Memory B cell (primary cell): ENCODE results near the gene ZNHIT1.
A peak's percentile ranks its signal among the peaks of the same experiment; 100 is the strongest.

ENCODE experiments used
- ATAC-seq: fragments of 150-1000 bp; cut with Tn5 transposase; 2 replicates; pipeline ENCODE4 v1.10.0; 2021; ENCODE audit warnings: low read depth, mild to moderate bottlenecking, moderate library complexity
- DNase-seq, 2 donors: peaks; one replicate each; pipeline ENCODE4 v3.0.0; 2022; ENCODE audit warnings: low spot score in 2 of 2
- H3K27ac Mint-ChIP-seq: one replicate; pipeline ENCODE4 v1.8.0; 2022; ENCODE audit warnings: mild to moderate bottlenecking, moderate library complexity, mixed read lengths
- H3K27me3 Mint-ChIP-seq: one replicate; pipeline ENCODE4 v1.8.0; 2022; ENCODE audit warnings: mixed read lengths
- H3K36me3 Mint-ChIP-seq: one replicate; pipeline ENCODE4 v1.8.0; 2022; ENCODE audit warnings: mild to moderate bottlenecking, mixed read lengths
- H3K4me1 Mint-ChIP-seq: one replicate; pipeline ENCODE4 v1.8.0; 2022; ENCODE audit warnings: mixed read lengths
- H3K4me3 Mint-ChIP-seq: one replicate; pipeline ENCODE4 v1.8.0; 2022; ENCODE audit warnings: mild to moderate bottlenecking, moderate library complexity, mixed read lengths
- H3K9me3 Mint-ChIP-seq: one replicate; pipeline ENCODE4 v1.8.0; 2022; ENCODE audit warnings: mixed read lengths

The ZNHIT1 gene

DNA sequence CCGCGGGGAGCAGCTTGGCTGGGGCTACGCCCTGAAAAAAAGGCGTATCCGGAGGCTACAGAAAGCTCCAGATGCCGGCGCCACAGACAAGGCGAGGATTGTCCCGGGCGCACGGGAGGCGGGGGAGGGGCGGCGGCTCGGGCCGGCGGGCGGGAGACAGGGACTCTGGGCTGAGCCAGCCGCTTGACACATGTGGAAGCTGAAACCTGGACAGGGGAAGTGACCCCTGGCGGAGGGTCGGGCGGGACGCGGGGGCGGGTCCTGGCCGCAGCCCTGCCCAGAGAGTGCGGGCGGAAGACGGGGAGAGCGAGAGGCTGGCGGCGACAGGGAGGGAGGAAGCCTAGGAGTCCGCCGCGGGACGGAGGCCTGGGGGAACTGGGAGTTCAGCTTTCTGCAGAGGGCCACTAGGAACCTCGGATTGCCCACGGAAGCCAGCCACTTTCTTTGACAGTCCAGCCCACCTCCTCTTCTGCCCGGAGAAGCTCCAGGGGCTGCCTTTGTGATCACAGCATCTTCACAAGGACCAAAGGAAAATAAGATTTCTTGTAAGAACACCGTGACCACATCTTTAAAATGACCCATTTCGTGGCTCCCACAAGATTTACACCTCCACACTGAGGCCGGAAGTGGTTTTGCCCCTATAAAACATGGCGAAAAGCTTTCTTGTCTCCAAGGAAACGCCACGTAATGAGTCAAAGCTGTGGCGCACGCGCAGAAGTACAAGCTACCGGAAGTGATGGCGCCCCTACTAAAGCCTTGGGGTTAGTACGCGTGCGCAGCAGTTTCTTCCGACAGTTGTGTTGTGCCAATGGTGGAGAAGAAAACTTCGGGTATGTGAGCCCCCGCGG, at the start of gene ZNHIT1, which contains the start of gene PLOD3:
ZNHIT1 (plus strand) TSS at position 778 of the 848 bp plus-strand sequence; CDS start at position 809, 31 bp downstream.
PLOD3 (minus strand) TSS at position 194 of the 848 bp plus-strand sequence. CDS start 307 bp downstream, outside the sequence.
- Mint-ChIP-seq H3K27me3 (no peaks in the 10 kb centered on the region), H3K4me3 (peak within 1 kb of the TSS; percentile 96), H3K27ac (peak within 1 kb of the TSS; percentile 93)

DNA sequence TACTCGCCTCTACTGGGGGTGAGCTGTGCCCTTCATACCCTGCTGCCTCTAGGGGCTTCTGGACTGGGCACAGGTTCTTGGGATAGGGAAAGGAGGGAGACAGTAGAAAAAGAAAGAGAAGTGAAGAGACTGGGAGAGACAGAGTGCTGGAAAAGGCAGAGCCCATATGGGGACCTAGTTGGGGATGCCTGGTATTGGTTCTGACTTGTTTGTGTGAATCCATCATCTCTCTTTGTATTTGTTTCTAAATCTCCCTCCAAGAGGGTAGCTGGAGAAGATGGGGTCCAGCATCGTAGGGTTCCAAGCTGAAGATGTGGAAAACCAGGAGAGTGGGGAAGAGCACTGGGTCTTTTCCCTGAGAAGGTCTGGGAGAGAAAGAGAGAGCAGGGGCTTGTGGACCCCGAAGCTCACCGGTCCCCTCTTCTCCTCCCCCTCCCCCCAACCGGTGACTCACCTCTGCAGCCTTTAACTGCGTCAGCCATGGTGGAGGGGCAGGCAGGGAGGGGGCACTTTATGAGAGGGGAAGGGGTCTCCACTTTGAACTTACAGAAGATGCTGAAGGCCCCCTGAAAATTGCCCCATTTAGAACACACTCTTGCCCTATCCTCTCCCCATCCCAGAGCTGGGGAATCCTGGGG, 49.4 kb upstream of the ZNHIT1 start:
- Mint-ChIP-seq H3K27me3 (peaks cover 53% of the 10 kb centered on the region), H3K4me3 (no peak overlapping the region), H3K27ac (no peak overlapping the region), H3K9me3 (peaks cover 2% of the 10 kb centered on the region), H3K36me3 (peaks cover 4% of the 10 kb centered on the region), H3K4me1 (peaks cover 39% of the 10 kb centered on the region)
- no peak for DNase-seq
- no peak for ATAC-seq

More for the DNA sequence above, at the start of gene ZNHIT1, which contains the start of gene PLOD3:
- Mint-ChIP-seq H3K9me3 (no peaks in the 10 kb centered on the region), H3K4me1 (peaks cover 23% of the 10 kb centered on the region), H3K36me3 (peaks cover 13% of the 10 kb centered on the region)
- peak; percentile 86 for ATAC-seq
- peak; percentile 82 to 91 for DNase-seq

DNA sequence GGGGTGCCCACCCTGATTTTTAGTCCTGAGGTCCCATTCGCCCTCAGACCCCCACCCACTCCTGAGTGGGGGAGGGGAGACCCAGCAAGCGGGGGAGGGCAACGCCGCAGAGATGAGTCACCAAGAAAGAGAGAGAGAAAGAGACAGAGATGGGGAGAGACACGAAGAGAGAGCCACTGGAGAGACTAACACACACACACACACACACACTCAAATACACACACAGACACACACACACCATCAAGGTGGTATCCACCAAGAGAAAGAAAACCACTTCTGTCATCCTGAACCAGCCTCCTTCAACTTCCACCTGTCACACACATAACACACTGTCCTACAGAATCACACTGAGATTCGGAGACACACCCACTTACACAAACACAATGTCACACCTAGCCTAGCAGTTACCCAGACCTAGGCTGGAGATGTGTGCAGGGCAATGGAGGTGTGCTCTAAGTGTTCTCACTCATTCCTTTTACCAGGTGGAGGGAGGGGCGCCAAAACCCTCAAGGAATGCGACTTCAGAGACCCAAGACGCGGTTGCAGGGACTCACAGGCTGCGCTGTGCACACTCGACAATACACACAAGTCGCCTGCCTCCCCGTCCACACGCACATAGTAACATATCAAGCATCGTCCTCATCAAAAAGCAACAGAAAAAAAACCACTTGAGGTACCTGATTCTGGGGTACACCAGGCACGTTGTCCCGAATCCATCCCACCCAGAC, 48.7 kb upstream of the ZNHIT1 start:
- no peak for ATAC-seq
- no peak for DNase-seq
- no peak overlapping the region for H3K27ac Mint-ChIP-seq
- H3K36me3 Mint-ChIP-seq: peaks cover 6% of the 10 kb centered on the region
- H3K9me3 Mint-ChIP-seq: peaks cover 4% of the 10 kb centered on the region
- peaks cover 58% of the 10 kb centered on the region for H3K27me3 Mint-ChIP-seq
- no peak overlapping the region for H3K4me3 Mint-ChIP-seq
- peaks cover 44% of the 10 kb centered on the region for H3K4me1 Mint-ChIP-seq

DNA sequence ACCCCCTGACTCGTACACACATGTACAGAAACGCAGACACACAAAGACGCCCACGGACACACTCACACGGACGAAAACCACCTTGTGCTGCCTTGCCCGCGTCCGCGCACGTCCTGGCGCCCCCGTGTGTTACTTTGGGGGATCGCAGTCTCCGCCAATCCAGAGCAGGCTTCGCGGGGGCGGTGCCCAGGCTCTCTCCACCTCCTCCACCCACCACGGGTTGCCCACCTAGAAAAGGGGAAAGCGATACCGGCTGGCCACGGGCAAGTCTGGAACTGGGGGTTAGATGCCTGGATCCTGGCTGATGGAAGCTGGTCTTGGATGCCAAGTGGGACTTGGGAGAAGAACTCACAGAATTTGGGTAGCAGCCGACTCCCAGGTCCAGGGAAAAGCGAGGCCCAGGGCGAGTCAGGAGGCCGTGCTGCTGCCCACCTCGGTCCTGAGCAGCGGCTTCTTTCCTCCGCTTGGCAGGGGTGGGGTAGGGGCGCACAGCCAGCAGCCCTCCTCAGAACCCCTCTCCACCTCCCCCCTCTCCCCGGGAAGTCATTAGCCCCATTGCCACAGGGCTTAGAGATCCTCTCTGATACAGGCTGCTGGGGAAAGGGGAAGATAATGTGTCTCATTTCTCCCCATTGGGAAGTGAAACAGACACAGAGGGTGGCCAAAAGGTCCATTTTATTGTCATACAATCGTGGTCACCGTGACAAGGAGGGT, 48.0 kb upstream of the ZNHIT1 start:
- H3K27me3 Mint-ChIP-seq: peaks cover 59% of the 10 kb centered on the region
- no peak overlapping the region for H3K27ac Mint-ChIP-seq
- no peak overlapping the region for H3K4me3 Mint-ChIP-seq
- peaks cover 48% of the 10 kb centered on the region for H3K4me1 Mint-ChIP-seq
- DNase-seq (peak; percentile 79 to 87), ATAC-seq (peak; percentile 53)
- peaks cover 4% of the 10 kb centered on the region for H3K9me3 Mint-ChIP-seq
- peaks cover 6% of the 10 kb centered on the region for H3K36me3 Mint-ChIP-seq

DNA sequence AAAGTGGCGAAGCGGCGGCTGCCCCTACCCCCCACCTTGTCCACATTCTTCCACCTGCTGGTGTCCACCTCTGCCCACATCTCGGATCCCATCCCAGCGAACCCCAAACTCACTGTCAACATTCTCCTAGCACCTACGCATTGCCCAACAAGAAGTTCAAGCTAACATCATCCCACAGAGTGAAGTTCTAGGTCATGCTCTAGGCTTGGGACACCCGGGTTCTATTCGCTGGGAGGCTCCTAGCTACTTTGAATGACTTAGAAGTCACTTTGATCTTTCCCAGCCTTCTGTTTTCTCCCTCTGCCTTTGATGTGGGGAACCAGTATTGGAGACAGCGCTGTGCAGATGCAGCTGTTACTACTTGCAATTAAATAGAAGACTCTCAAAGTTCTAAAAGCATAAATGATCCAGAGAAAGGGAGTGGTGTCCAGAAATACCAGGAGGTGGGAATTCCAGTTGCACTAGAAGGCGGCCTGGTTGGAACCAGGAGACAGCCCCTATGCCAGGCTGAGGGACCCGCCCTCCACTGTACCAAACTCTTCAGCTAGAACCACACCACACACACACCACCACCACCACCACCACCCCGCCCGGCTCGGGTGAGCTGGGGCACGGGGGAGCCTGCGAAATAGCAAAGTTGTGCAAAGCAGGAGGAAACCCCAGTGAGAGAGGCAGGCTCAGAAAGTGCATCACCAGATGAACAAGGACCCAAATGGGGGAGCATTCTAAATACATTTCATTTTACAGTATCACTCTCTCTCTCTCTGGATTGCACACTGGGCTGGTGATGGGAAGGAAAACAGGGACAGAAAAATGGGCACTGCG, 47.1 kb upstream of the ZNHIT1 start:
- DNase-seq (no peak), ATAC-seq (no peak)
- peaks cover 60% of the 10 kb centered on the region for H3K27me3 Mint-ChIP-seq
- peaks cover 2% of the 10 kb centered on the region for H3K9me3 Mint-ChIP-seq
- peak overlapping the region; percentile 83 for H3K27ac Mint-ChIP-seq
- H3K36me3 Mint-ChIP-seq: peaks cover 4% of the 10 kb centered on the region
- H3K4me1 Mint-ChIP-seq: peaks cover 45% of the 10 kb centered on the region
- peak overlapping the region; percentile 22 for H3K4me3 Mint-ChIP-seq

DNA sequence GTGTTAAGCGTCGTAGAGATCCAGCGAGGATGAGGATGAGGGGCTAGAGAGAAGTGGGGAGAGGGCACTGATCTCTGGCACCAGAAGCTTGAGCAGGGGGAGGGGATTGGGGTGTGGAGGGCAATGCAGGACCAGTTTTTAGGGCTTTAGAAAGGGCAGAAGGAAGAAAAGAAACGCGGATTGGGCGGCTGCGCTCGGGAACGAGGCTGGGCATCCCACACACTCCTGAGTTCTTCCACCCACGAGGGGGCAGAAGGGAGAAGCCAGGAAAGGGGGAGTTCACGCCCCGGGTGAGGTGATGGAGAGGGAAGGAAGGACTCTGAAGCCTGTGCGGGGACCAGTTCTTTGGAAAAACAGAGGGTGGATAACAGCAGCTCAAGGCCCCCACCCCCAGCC, 46.5 kb upstream of the ZNHIT1 start:
- peak overlapping the region; percentile 55 for H3K4me3 Mint-ChIP-seq
- H3K9me3 Mint-ChIP-seq: peaks cover 2% of the 10 kb centered on the region

DNA sequence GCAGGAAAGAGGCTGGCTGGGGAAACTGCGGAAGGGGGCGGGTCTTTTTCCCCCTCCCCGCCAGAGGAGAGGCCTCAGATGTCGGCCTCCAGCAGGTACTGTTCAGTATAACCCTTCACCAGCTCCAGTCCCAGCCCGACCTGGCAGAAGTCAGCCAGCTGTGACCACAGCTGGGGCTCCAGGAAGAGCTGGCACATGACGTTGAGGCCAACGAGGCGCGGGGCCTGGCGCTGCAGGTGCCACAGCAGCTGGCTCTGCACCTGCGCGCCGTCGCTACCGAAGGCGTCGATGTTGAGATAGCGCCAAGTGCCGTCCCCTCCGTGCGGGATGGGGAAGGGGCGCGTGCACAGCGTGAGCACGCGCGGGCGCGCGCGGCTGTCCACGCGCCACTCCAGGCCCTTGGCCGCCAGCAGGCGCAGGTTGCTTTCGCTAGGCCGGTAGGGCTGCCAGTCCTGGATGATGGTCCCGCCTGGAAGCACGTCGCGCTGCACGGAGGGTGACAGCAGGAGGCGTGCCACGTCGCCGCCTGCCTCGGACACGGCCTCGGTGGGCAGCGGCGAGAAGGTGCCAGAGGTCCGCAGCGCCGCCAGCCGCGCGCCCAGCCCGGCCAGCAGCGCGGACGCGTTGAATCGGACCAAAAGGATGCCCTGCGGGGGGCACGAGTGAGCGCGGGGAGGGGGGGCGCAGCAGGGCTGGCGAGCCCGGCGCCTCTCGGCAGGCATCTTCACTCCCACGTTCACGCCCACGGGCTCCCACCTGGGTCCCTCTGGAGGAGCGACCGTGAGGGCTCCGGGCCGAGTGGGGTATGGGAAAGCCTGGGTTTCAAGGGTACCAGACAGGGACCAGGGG, 45.7 kb upstream of the ZNHIT1 start:
- H3K4me1 Mint-ChIP-seq: peaks cover 38% of the 10 kb centered on the region
- peak in 1 of 2 donors; percentile 34 for DNase-seq
- H3K27me3 Mint-ChIP-seq: peaks cover 54% of the 10 kb centered on the region
- ATAC-seq: peak; percentile 72
- H3K27ac Mint-ChIP-seq: peak overlapping the region; percentile 83
- H3K9me3 Mint-ChIP-seq: peaks cover 2% of the 10 kb centered on the region
- H3K36me3 Mint-ChIP-seq: peaks cover 4% of the 10 kb centered on the region
- H3K4me3 Mint-ChIP-seq: peak overlapping the region; percentile 55

More for the DNA sequence above, 46.5 kb upstream of the ZNHIT1 start:
- peaks cover 59% of the 10 kb centered on the region for H3K27me3 Mint-ChIP-seq
- H3K36me3 Mint-ChIP-seq: peaks cover 4% of the 10 kb centered on the region
- peaks cover 41% of the 10 kb centered on the region for H3K4me1 Mint-ChIP-seq
- ATAC-seq: no peak
- DNase-seq: no peak
- peak overlapping the region; percentile 83 for H3K27ac Mint-ChIP-seq

DNA sequence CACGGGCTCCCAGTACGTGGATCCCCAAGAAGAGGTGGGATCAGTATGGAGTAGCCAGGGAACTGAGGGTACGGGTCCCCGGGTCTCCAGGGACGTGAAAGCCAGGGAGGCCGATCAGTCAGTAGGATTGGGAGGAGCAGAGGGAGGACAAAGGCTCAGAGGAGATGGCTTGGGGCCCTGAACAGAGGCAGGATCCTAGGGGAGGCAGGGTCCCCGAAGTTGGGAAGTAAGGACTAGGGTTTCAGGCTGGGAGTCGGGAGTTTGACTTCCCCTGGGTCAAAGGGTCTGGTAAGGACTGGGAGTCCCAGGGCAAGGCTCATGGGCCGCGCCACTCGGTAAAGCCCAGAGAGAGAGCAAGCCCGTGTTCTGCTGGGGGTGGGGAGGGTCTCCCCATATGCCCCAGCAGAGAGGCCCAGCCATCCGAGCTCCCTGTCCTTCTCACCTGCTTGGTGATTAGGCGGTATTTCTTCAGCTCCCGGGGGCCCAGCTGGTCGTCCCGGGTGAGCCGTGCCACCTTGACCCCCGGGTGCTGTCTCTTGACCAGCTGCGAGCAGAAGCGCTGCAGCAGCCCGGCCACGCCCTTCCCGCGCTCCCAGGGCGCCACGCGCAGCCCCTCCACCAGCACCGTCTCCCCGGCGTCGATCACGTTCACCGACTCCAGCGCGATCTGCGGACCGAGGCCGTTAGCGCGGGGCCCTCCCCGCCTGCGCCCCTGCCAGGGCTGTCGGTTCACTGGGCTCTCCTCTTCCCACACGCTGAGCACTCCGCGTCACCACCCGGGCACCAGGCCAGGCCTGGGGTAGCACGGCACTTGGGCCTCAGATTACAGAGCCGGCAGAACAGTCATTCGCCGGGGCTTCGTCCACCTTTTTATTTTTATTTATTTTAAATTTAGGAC, 44.9 kb upstream of the ZNHIT1 start:
- Mint-ChIP-seq H3K27ac (peak overlapping the region; percentile 24), H3K4me1 (peaks cover 38% of the 10 kb centered on the region), H3K4me3 (no peak overlapping the region), H3K9me3 (peaks cover 2% of the 10 kb centered on the region), H3K36me3 (peaks cover 4% of the 10 kb centered on the region), H3K27me3 (peaks cover 54% of the 10 kb centered on the region)
- ATAC-seq: no peak
- DNase-seq: no peak

DNA sequence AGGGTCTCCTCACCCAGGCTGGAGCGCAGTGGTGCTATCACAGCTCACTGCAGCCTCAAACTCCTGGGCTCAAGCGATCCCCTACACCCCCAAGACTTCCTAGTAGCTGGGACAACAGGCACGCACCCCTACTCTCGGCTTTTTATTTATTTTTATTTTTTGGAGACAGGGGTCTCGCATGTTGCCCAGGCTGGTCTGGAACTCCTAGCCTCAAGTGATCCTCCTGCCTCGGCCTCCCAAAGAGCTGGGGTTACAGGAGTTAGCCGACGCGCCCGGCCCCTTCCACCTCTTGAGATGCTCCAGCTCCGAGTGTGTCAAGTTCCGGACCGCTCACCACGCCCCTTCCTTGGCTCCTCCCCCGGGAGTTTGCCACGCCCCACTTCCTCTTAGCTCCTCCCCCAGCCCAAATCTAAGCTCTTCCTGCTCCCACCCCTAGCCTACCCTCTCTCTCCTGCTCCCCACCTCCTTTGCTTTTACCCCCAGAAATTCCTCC, 44.2 kb upstream of the ZNHIT1 start:
- H3K4me3 Mint-ChIP-seq: peak overlapping the region; percentile 63
- peaks cover 2% of the 10 kb centered on the region for H3K9me3 Mint-ChIP-seq
- H3K4me1 Mint-ChIP-seq: peaks cover 35% of the 10 kb centered on the region
- ATAC-seq: peak; percentile 41
- peak overlapping the region; percentile 64 for H3K27ac Mint-ChIP-seq
- H3K36me3 Mint-ChIP-seq: peaks cover 4% of the 10 kb centered on the region
- H3K27me3 Mint-ChIP-seq: peaks cover 50% of the 10 kb centered on the region
- DNase-seq: peak in 1 of 2 donors; percentile 45

DNA sequence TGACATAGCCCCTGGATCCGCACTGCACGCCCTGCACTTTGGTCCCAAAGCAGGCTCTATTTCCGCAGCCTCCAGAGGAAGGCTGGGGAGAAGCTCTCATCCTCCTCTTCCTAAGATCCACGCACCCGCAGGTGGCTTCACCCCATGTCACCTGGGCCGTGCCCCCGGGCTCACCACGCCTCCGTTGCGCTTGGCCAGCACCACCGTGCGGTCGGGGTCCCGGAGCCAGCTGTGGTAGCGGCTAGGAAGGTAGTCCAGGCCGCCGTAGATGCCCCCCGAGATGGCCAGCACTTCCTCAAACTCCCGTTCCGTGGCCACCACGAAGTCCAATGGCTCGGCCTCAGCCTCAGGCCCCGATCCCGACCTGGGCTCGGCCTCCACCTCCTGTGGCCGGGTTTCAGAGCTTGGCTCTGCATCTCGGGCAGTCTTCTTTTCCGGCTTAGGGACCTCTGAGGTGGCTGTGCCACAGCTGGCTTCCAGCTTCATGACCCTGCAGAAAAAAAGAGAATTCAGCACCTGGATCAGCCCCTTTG, 43.6 kb upstream of the ZNHIT1 start:
- DNase-seq: no peak
- ATAC-seq: no peak
- Mint-ChIP-seq H3K4me3 (peak overlapping the region; percentile 63), H3K27ac (peak overlapping the region; percentile 64), H3K27me3 (peaks cover 49% of the 10 kb centered on the region), H3K36me3 (peaks cover 4% of the 10 kb centered on the region), H3K9me3 (peaks cover 2% of the 10 kb centered on the region), H3K4me1 (peaks cover 35% of the 10 kb centered on the region)

DNA sequence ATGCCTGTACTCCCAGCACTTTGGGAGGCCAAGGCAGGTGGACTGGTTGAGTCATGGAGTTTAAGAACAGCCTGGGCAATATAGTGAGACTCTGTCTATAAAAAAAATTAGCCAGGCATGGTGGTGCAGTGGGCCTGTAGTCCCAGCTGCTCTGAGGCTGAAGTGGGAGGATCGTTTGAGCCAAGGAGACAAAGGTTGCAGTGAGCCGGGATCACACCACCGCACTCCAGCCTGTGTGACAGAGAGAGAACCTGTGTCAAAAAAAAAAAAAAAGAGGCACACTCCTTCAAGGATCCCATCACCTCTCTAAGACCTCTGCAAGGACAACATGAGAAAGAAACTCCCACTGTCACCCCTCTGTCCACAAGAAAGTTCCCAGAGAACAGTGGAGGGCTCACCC, 42.3 kb upstream of the ZNHIT1 start:
- Mint-ChIP-seq H3K9me3 (peaks cover 2% of the 10 kb centered on the region), H3K36me3 (peaks cover 4% of the 10 kb centered on the region), H3K27ac (peak overlapping the region; percentile 36), H3K4me1 (peaks cover 27% of the 10 kb centered on the region), H3K4me3 (no peak overlapping the region), H3K27me3 (peaks cover 43% of the 10 kb centered on the region)
- DNase-seq (no peak), ATAC-seq (no peak)
